Brain microvascular endothelial cell (primary cell): ENCODE data around the gene MARCHF3.

Experiments
- DNase-seq: peaks from one replicate; pipeline ENCODE4 v3.0.0-alpha.2; 2020
- H3K27ac ChIP-seq: fragments of 250-450 bp; sonication (Bioruptor Pico); 2 replicates; pipeline ENCODE4 v1.5.1; 2020; ENCODE audit warnings: mild to moderate bottlenecking, moderate library complexity
- H3K27me3 ChIP-seq: fragments of 250-450 bp; sonication (Bioruptor Pico); replicated peaks from 2 replicates; pipeline ENCODE4 v1.5.1; 2020; ENCODE audit warnings: mild to moderate bottlenecking
- H3K36me3 ChIP-seq: fragments of 250-450 bp; sonication (Bioruptor Pico); replicated peaks from 2 replicates; pipeline ENCODE4 v1.5.1; 2020; ENCODE audit warnings: mild to moderate bottlenecking
- H3K4me3 ChIP-seq: 2 replicates; pipeline ENCODE4 v1.5.1; 2011; ENCODE audit warnings: low read depth, mild to moderate bottlenecking, control low read depth, low read length, moderate library complexity
- CTCF ChIP-seq: IDR thresholded peaks from 2 replicates; pipeline ENCODE4 v1.5.1; 2011; ENCODE audit warnings: low read depth, mild to moderate bottlenecking, moderate library complexity, low read length, control low read depth, inconsistent platforms; ENCODE audit errors: missing control alignments
- in situ Hi-C: cut with HindIII; loops from 2 replicates; pipeline ENCODE4 v1.10.0; 2017; ENCODE audit warnings: low sequenced_read_pairs, low pct_ligation_motif_present

The MARCHF3 gene

GRCh38 chr5:126970517-126971017 is 59.8 kb downstream of the MARCHF3 start:
- Histone ChIP-seq H3K36me3 (no peaks in the 10 kb centered on the region), H3K27ac (no peak overlapping the region), H3K4me3 (no peak overlapping the region), H3K27me3 (no peaks in the 10 kb centered on the region)
- TF ChIP-seq CTCF = no peak
- peak; percentile 36 for DNase-seq
- in situ Hi-C loops = no loop called here

GRCh38 chr5:126969548-126969947 is 60.8 kb downstream of the MARCHF3 start:
- Histone ChIP-seq H3K4me3 (no peak overlapping the region), H3K27ac (no peak overlapping the region), H3K27me3 (no peaks in the 10 kb centered on the region), H3K36me3 (no peaks in the 10 kb centered on the region)
- no peak for TF ChIP-seq CTCF
- no peak for DNase-seq
- in situ Hi-C loops = no loop called here

- in situ Hi-C loops = no loop called here
- no peak for TF ChIP-seq CTCF
- Histone ChIP-seq H3K36me3 (no peaks in the 10 kb centered on the region), H3K27ac (no peak overlapping the region), H3K4me3 (no peak overlapping the region), H3K27me3 (no peaks in the 10 kb centered on the region)
- no peak for DNase-seq
These were observed 62.4 kb downstream of the MARCHF3 start for GRCh38 chr5:126967808-126968466.

- TF ChIP-seq CTCF = no peak
- H3K36me3 ChIP-seq = no peaks in the 10 kb centered on the region
- in situ Hi-C loops = no loop called here
- H3K4me3 ChIP-seq = no peak overlapping the region
- peak overlapping the region; percentile 3 for H3K27ac ChIP-seq
- no peaks in the 10 kb centered on the region for H3K27me3 ChIP-seq
- no peak for DNase-seq
These were observed 64.9 kb downstream of the MARCHF3 start for GRCh38 chr5:126965487-126965886.

GRCh38 chr5:126965061-126965475 is 65.3 kb downstream of the MARCHF3 start:
- peak; percentile 82 for DNase-seq
- H3K36me3 ChIP-seq = no peaks in the 10 kb centered on the region
- H3K27me3 ChIP-seq = no peaks in the 10 kb centered on the region
- no peak for TF ChIP-seq CTCF
- no peak overlapping the region for H3K4me3 ChIP-seq
- H3K27ac ChIP-seq = peak overlapping the region; percentile 3
- in situ Hi-C loops = no loop called here
